ENCODE results near the gene B3GALNT2.
"Not testable (repeated sequence)": the region's sequence is repeated elsewhere in the genome, so short reads cannot be mapped to it uniquely, and the experiment has no call there.

B3GALNT2 gene

DNA sequence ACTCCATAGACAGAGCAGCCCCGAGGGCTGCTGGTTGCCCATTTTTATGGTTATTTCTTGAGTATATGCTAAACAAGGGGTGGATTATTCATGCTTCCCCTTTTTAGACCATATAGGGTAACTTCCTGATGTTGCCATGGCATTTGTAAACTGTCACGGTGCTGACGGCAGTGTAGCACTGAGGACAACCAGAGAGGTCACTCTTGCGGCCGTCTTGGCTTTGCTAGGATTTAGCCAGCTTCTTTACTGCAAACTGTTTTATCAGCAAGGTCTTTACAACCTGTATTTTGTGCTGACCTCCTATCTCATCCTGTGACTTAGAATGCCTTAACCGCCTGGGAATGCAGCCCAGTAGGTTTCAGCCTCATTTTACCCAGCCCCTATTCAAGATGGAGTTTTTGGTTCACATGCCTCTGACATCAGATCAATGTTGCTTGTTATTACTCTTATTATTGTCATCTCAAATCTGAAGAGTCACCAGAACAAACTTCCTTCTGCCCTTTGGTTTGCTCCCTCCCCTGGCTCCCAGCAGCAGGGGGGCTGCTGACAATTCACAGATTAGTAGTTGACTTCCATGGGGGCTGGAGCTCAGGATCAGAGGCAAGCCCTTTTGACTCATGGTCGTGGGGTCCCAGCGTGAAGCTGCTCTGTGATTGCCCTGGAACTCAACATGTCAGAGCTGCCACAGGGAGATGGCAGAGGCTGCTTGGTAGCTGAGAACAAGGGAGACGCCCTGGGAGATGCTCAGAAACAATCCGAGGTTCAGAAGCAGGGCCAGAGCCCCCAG is 42.3 kb upstream of the B3GALNT2 start:
- not testable (repeated sequence) for H2AK5ac ChIP-seq (ENCODE audit: low read length, severe bottlenecking); DNase-seq

DNA sequence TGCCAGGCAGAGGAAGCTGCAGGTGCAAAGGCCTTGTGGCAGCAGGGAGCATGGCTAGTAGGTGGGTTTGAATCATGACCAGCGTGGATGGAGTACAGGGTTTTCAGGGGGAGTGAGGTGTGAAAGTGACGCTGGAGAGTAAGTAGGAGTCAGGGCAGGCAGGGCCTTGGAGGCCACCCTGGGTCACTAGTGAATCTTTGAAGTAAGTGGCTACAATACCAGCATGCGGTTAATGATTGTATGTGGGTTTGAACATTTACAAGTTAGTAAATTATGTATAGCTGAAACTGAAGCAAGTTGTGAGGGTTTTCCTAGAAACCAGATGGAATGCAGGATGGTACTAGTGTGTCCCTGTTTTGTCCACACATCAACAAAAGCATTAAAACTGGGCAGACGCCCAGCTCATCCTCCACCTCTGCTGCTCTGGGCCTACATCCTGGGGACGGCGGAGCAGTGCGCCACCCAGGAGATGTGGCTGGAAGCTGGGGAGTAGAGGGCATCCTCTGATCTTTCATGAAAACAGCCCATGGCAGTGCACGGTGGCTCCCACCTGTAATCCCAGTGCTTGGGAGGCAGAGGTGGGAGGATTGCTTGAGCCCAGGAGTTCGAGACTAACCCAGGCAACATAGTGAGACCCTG is 41.2 kb upstream of the B3GALNT2 start:
- Histone ChIP-seq H3K79me1 (replicated peaks; ENCODE audit: low read length, poor library complexity, severe bottlenecking) (no peaks in the 10 kb centered on the region), H3K4me1 (ENCODE audit: control insufficient read depth, insufficient read depth, low read depth, low read length) (peaks cover 7% of the 10 kb centered on the region), H3K18ac (ENCODE audit: low read depth in 1 of 2, low read length in 2 of 2) (no peak overlapping the region), H3K36me3 (ENCODE audit: control insufficient read depth in 1 of 2, insufficient read depth in 2 of 2, low read depth in 1 of 2, low read length in 2 of 2) (no peaks in the 10 kb centered on the region), H4K8ac (ENCODE audit: low read length) (no peak overlapping the region), H3K27me3 (ENCODE audit: control insufficient read depth in 1 of 2, insufficient read depth in 1 of 2, low read length in 2 of 2) (peaks cover 18 to 29% of the 10 kb centered on the region in 2 experiments), H3K27ac (ENCODE audit: low read length, poor library complexity, severe bottlenecking) (no peak overlapping the region), H3K9me3 (ENCODE audit: control insufficient read depth, low read length) (no peaks in the 10 kb centered on the region), H2AFZ (ENCODE audit: low read depth, low read length) (no peak overlapping the region), H3K14ac (ENCODE audit: low read length in 2 of 2) (no peak overlapping the region), H2BK5ac (ENCODE audit: low read depth, low read length, poor library complexity, severe bottlenecking) (no peak overlapping the region), H3K9ac (ENCODE audit: low read length) (no peak overlapping the region), H3K23ac (ENCODE audit: low read length in 2 of 2) (no peak overlapping the region), H3K4me2 (ENCODE audit: low read length, poor library complexity, severe bottlenecking) (no peak overlapping the region), H3K4ac (ENCODE audit: low read depth in 1 of 2, low read length in 2 of 2) (no peak overlapping the region), H4K91ac (ENCODE audit: low read length) (no peak overlapping the region), H2BK15ac (ENCODE audit: low read depth, poor library complexity, severe bottlenecking) (no peak overlapping the region), H2BK120ac (ENCODE audit: low read depth, low read length) (no peak overlapping the region), H3K4me3 (ENCODE audit: insufficient read depth in 1 of 2, low read depth in 1 of 2, low read length in 2 of 2) (no peak overlapping the region), H2AK5ac (ENCODE audit: low read length, severe bottlenecking) (no peak overlapping the region), H2BK12ac (ENCODE audit: low read length in 2 of 2) (no peak overlapping the region)
- no peak for DNase-seq
- WGBS: 91% methylated on average over 9 of the region's 9 CpGs

More for the DNA sequence above, 42.3 kb upstream of the B3GALNT2 start:
- not testable (repeated sequence) for H3K9me3 ChIP-seq (ENCODE audit: control insufficient read depth, low read length); H3K18ac ChIP-seq (ENCODE audit: low read depth in 1 of 2, low read length in 2 of 2); H3K23ac ChIP-seq (ENCODE audit: low read length in 2 of 2); H3K79me1 ChIP-seq (replicated peaks; ENCODE audit: low read length, poor library complexity, severe bottlenecking); H2BK120ac ChIP-seq (ENCODE audit: low read depth, low read length); H4K8ac ChIP-seq (ENCODE audit: low read length); H3K4ac ChIP-seq (ENCODE audit: low read depth in 1 of 2, low read length in 2 of 2); H4K91ac ChIP-seq (ENCODE audit: low read length); H3K4me2 ChIP-seq (ENCODE audit: low read length, poor library complexity, severe bottlenecking); H3K9ac ChIP-seq (ENCODE audit: low read length); H3K4me3 ChIP-seq (ENCODE audit: insufficient read depth in 1 of 2, low read depth in 1 of 2, low read length in 2 of 2); H3K27ac ChIP-seq (ENCODE audit: low read length, poor library complexity, severe bottlenecking); H2AFZ ChIP-seq (ENCODE audit: low read depth, low read length); H2BK12ac ChIP-seq (ENCODE audit: low read length in 2 of 2); H3K14ac ChIP-seq (ENCODE audit: low read length in 2 of 2); H3K4me1 ChIP-seq (ENCODE audit: control insufficient read depth, insufficient read depth, low read depth, low read length); H3K36me3 ChIP-seq (ENCODE audit: control insufficient read depth in 1 of 2, insufficient read depth in 2 of 2, low read depth in 1 of 2, low read length in 2 of 2); H2BK5ac ChIP-seq (ENCODE audit: low read depth, low read length, poor library complexity, severe bottlenecking); H2BK15ac ChIP-seq (ENCODE audit: low read depth, poor library complexity, severe bottlenecking)
- WGBS: 66% methylated on average over 10 of the region's 10 CpGs
- H3K27me3 ChIP-seq (ENCODE audit: control insufficient read depth in 1 of 2, insufficient read depth in 1 of 2, low read length in 2 of 2): peaks cover 18 to 29% of the 10 kb centered on the region in 2 experiments

DNA sequence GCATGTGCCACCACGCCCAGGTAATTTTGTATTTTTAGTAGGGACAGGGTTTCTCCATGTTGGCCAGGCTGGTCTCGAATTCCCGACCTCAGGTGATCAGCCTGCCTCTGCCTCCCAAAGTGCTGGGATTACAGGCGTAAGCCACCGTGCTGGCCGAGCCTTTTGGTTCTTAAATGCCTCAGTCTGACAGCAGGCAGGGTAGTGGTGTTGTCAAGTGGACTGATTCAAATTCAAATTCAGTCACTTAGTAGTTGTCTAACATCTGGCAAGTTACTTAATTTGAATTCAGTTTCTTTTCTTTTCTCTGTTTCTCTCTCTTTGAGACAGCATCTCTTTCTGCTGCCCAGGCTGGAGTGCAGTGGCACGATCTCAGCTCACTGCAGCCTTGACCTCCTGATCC is 38.6 kb upstream of the B3GALNT2 start:
- H3K27ac ChIP-seq (ENCODE audit: low read length, poor library complexity, severe bottlenecking); H3K14ac ChIP-seq (ENCODE audit: low read length in 2 of 2); H3K4ac ChIP-seq (ENCODE audit: low read depth in 1 of 2, low read length in 2 of 2); H3K9ac ChIP-seq (ENCODE audit: low read length); H3K18ac ChIP-seq (ENCODE audit: low read depth in 1 of 2, low read length in 2 of 2); H3K9me3 ChIP-seq (ENCODE audit: control insufficient read depth, low read length); H3K4me2 ChIP-seq (ENCODE audit: low read length, poor library complexity, severe bottlenecking); H4K8ac ChIP-seq (ENCODE audit: low read length); H2BK12ac ChIP-seq (ENCODE audit: low read length in 2 of 2); H3K23ac ChIP-seq (ENCODE audit: low read length in 2 of 2); H3K4me1 ChIP-seq (ENCODE audit: control insufficient read depth, insufficient read depth, low read depth, low read length); H3K4me3 ChIP-seq (ENCODE audit: insufficient read depth in 1 of 2, low read depth in 1 of 2, low read length in 2 of 2); H2AFZ ChIP-seq (ENCODE audit: low read depth, low read length); H2AK5ac ChIP-seq (ENCODE audit: low read length, severe bottlenecking); DNase-seq; H2BK15ac ChIP-seq (ENCODE audit: low read depth, poor library complexity, severe bottlenecking); H2BK120ac ChIP-seq (ENCODE audit: low read depth, low read length); H4K91ac ChIP-seq (ENCODE audit: low read length); H3K36me3 ChIP-seq (ENCODE audit: control insufficient read depth in 1 of 2, insufficient read depth in 2 of 2, low read depth in 1 of 2, low read length in 2 of 2); H2BK5ac ChIP-seq (ENCODE audit: low read depth, low read length, poor library complexity, severe bottlenecking); H3K79me1 ChIP-seq (replicated peaks; ENCODE audit: low read length, poor library complexity, severe bottlenecking): not testable (repeated sequence)
- peaks cover 9 to 12% of the 10 kb centered on the region in 2 experiments for H3K27me3 ChIP-seq (ENCODE audit: control insufficient read depth in 1 of 2, insufficient read depth in 1 of 2, low read length in 2 of 2)
- WGBS: 69% methylated on average over 7 of the region's 7 CpGs

DNA sequence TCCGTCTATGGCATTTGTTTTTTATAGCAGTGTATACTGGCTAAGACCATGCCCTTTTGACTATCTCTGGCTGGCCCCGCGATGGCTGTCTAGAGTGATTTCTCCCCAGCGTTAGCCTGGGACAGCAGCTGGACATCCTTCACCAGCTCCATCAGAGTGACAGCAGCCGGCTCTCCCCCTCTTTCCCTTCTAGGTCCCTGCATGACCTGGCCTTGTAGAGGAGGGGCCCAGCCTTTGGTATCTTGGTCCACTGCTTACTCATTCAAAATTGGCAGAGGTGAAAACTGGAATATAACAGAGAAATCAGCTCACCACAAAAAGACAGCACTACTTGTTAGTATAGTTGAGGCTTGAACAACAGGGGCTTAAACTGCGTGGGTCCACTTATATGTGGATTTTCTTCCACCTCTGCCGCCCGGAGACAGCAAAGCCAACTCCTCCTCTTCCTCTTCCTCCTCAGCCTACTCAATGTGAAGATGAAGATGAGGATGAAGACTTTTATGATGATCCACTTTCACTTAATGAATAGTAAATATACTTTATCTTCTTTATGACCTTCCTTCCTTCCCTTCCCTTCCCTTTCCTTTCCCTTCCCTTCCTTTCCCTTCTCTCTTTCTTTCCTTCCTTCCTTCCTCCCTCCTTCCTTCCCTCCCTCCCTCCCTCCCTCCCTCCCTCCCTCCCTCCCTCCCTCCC is 29.4 kb upstream of the B3GALNT2 start:
- Histone ChIP-seq H3K79me1 (replicated peaks; ENCODE audit: low read length, poor library complexity, severe bottlenecking) (no peaks in the 10 kb centered on the region), H2AK5ac (ENCODE audit: low read length, severe bottlenecking) (no peak overlapping the region)

More for the DNA sequence above, 29.4 kb upstream of the B3GALNT2 start:
- H3K4me2 ChIP-seq (ENCODE audit: low read length, poor library complexity, severe bottlenecking): no peak overlapping the region
- H3K4ac ChIP-seq (ENCODE audit: low read depth in 1 of 2, low read length in 2 of 2): no peak overlapping the region
- no peak overlapping the region for H2BK12ac ChIP-seq (ENCODE audit: low read length in 2 of 2)
- DNase-seq: no peak
- 95% methylated on average over 7 of the region's 8 CpGs for WGBS
- H3K9ac ChIP-seq (ENCODE audit: low read length): no peak overlapping the region
- H3K18ac ChIP-seq (ENCODE audit: low read depth in 1 of 2, low read length in 2 of 2): no peak overlapping the region
- H4K91ac ChIP-seq (ENCODE audit: low read length): no peak overlapping the region
- no peak overlapping the region for H4K8ac ChIP-seq (ENCODE audit: low read length)
- H3K9me3 ChIP-seq (ENCODE audit: control insufficient read depth, low read length): no peaks in the 10 kb centered on the region
- no peak overlapping the region for H2BK5ac ChIP-seq (ENCODE audit: low read depth, low read length, poor library complexity, severe bottlenecking)
- H3K4me3 ChIP-seq (ENCODE audit: insufficient read depth in 1 of 2, low read depth in 1 of 2, low read length in 2 of 2): no peak overlapping the region
- no peak overlapping the region for H2BK15ac ChIP-seq (ENCODE audit: low read depth, poor library complexity, severe bottlenecking)
- H3K27ac ChIP-seq (ENCODE audit: low read length, poor library complexity, severe bottlenecking): no peak overlapping the region
- no peak overlapping the region for H2AFZ ChIP-seq (ENCODE audit: low read depth, low read length)
- H3K14ac ChIP-seq (ENCODE audit: low read length in 2 of 2): no peak overlapping the region
- H3K23ac ChIP-seq (ENCODE audit: low read length in 2 of 2): no peak overlapping the region
- no peaks in the 10 kb centered on the region for H3K27me3 ChIP-seq (ENCODE audit: control insufficient read depth in 1 of 2, insufficient read depth in 1 of 2, low read length in 2 of 2)
- H2BK120ac ChIP-seq (ENCODE audit: low read depth, low read length): no peak overlapping the region
- no peaks in the 10 kb centered on the region for H3K4me1 ChIP-seq (ENCODE audit: control insufficient read depth, insufficient read depth, low read depth, low read length)
- no peaks in the 10 kb centered on the region for H3K36me3 ChIP-seq (ENCODE audit: control insufficient read depth in 1 of 2, insufficient read depth in 2 of 2, low read depth in 1 of 2, low read length in 2 of 2)

Measured in mesenchymal stem cell (in vitro differentiated cells and primary cell).